Chondrocyte (in vitro differentiated cells): Measurements from ENCODE around the gene ARHGEF35. TPM values are rescaled to one million over a fixed set of nuclear protein-coding genes. Genes with fewer than 3 reads are reported as not detected.

ENCODE experiments used
- DNase-seq: peaks from one replicate; pipeline ENCODE4 v3.0.0; 2021; ENCODE audit warnings: mixed read lengths, low spot score
- H3K27ac Mint-ChIP-seq: one replicate; pipeline ENCODE4 v1.8.0; 2021; ENCODE audit warnings: mild to moderate bottlenecking, moderate library complexity, mixed read lengths; ENCODE audit not compliant: unreplicated experiment
- H3K27me3 Mint-ChIP-seq: 2 replicates; pipeline ENCODE4 v1.8.0; 2021; ENCODE audit warnings: low read depth, mixed read lengths
- H3K36me3 Mint-ChIP-seq: 2 replicates; pipeline ENCODE4 v1.8.0; 2021; ENCODE audit warnings: low read depth, mixed read lengths
- H3K4me1 Mint-ChIP-seq: 2 replicates; pipeline ENCODE4 v1.8.0; 2021; ENCODE audit warnings: low read depth, mild to moderate bottlenecking, mixed read lengths
- H3K4me3 Mint-ChIP-seq: one replicate; pipeline ENCODE4 v1.8.0; 2021; ENCODE audit warnings: mild to moderate bottlenecking, moderate library complexity, mixed read lengths; ENCODE audit not compliant: unreplicated experiment
- H3K9me3 Mint-ChIP-seq: 2 replicates; pipeline ENCODE4 v1.8.0; 2021; ENCODE audit warnings: low read depth, mixed read lengths
- total RNA-seq: library from RNA; stranded (reverse); gene quantifications from 3 replicates; pipeline ENCODE4 v1.2.1, GENCODE V29; 2021
- TF ChIP-seq, protein P1 (sequence below): fragments of 200-600 bp; sonication (generic); IDR thresholded peaks from 2 replicates; pipeline ENCODE4 v1.5.0; 2021; ENCODE audit warnings: antibody characterized with exemption, mild to moderate bottlenecking, moderate library complexity

Gene ARHGEF35
- total RNA-seq, 1 donor from 2014 or later, result 2.0 TPM

DNA sequence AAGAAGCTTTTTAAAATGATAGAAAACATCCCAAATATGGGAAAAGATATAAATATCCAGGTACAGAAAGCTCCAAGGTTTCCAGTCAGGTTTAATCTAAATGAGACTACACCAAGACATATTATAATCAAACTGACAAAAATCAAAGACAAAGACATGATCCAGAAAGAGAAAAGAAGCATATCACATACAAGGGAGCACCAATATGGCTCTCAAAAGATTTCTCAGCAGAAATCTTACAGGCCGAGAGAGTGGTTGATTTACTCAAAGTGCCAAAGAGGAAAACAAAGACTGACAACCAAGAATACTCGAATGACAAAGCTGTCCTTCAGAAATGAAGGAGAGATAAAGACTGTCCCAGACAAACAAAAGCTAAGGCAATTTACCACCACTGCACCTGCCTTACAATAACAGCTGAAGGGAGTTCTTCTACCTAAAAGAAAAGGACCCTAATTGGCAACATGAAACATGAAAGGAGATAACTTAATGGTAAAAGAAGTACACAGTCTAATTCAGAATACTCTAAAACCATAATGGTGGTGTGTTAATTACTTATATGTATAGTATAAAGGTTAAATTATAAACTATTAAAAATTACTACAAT is 47.3 kb downstream of the ARHGEF35 start:
- no peak for DNase-seq
- H3K4me1 Mint-ChIP-seq, result no peaks in the 10 kb centered on the region
- H3K27me3 Mint-ChIP-seq, result peaks cover 8% of the 10 kb centered on the region
- TF ChIP-seq, protein P1, sequence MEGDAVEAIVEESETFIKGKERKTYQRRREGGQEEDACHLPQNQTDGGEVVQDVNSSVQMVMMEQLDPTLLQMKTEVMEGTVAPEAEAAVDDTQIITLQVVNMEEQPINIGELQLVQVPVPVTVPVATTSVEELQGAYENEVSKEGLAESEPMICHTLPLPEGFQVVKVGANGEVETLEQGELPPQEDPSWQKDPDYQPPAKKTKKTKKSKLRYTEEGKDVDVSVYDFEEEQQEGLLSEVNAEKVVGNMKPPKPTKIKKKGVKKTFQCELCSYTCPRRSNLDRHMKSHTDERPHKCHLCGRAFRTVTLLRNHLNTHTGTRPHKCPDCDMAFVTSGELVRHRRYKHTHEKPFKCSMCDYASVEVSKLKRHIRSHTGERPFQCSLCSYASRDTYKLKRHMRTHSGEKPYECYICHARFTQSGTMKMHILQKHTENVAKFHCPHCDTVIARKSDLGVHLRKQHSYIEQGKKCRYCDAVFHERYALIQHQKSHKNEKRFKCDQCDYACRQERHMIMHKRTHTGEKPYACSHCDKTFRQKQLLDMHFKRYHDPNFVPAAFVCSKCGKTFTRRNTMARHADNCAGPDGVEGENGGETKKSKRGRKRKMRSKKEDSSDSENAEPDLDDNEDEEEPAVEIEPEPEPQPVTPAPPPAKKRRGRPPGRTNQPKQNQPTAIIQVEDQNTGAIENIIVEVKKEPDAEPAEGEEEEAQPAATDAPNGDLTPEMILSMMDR, result no peak
- H3K9me3 Mint-ChIP-seq, result peaks cover 41% of the 10 kb centered on the region
- no peak overlapping the region for H3K4me3 Mint-ChIP-seq
- H3K27ac Mint-ChIP-seq, result no peak overlapping the region
- peaks cover 6% of the 10 kb centered on the region for H3K36me3 Mint-ChIP-seq

DNA sequence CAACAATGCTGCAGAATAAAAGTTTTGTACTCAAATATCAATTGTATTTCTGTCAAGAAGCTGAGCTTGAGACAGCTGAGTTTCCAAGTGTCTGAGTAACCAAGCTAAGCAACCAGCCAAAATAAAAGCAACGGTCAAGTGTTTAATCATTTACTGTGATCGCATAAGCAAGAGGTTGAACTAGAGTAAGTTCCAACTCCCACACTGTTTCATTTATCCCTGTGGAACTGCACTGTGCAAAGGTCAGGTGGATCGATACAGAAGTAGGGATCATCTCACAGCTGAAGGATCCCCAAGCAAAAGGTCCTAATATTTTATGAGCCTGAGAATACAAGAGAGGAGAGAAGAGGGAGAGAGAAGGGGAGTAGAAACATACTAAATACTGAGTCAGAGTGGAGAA is 51.2 kb downstream of the ARHGEF35 start:
- H3K27me3 Mint-ChIP-seq, result peaks cover 11% of the 10 kb centered on the region
- TF ChIP-seq, protein P1, result no peak
- H3K4me3 Mint-ChIP-seq, result no peak overlapping the region
- peaks cover 24% of the 10 kb centered on the region for H3K9me3 Mint-ChIP-seq
- no peak overlapping the region for H3K27ac Mint-ChIP-seq
- H3K36me3 Mint-ChIP-seq, result peaks cover 8% of the 10 kb centered on the region
- H3K4me1 Mint-ChIP-seq, result no peaks in the 10 kb centered on the region
- DNase-seq, result no peak

- Mint-ChIP-seq H3K27ac (no peak overlapping the region), H3K4me1 (no peaks in the 10 kb centered on the region), H3K4me3 (no peak overlapping the region), H3K9me3 (peaks cover 7% of the 10 kb centered on the region), H3K36me3 (peaks cover 2% of the 10 kb centered on the region), H3K27me3 (peaks cover 17% of the 10 kb centered on the region)
- TF ChIP-seq, protein P1, result no peak
- DNase-seq, result no peak
These were observed 53.4 kb downstream of the ARHGEF35 start for GRCh38 chr7:144142187-144142586.

DNA sequence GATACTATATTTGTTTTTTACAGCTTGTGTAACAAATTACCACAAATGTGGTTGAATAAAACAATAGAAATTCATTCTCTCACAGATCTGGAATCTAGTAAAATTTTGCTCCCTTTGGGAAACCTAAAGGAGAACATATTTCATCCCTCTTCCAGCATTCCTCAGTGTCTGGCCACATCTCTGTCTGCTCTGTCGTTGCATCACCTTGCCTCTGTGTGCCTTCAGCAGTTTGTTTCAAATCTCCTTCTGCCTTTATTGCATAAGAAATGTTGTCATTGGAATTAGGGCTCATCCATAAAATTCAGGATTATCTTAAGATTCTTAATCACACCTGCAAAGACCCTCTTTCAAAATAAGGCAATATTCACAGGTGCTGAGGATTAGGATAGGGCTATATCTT is 58.1 kb downstream of the ARHGEF35 start:
- TF ChIP-seq, protein P1, result no peak
- no peak for DNase-seq
- peaks cover 2% of the 10 kb centered on the region for H3K36me3 Mint-ChIP-seq
- H3K27ac Mint-ChIP-seq, result no peak overlapping the region
- H3K27me3 Mint-ChIP-seq, result peaks cover 27% of the 10 kb centered on the region
- no peaks in the 10 kb centered on the region for H3K9me3 Mint-ChIP-seq
- no peak overlapping the region for H3K4me3 Mint-ChIP-seq
- H3K4me1 Mint-ChIP-seq, result no peaks in the 10 kb centered on the region

Other genes with a start within 250 kb of the ARHGEF35 start
- not detected in 3 replicates for gene OR2F1, start 241.0 kb downstream of the ARHGEF35 start, total RNA-seq
- gene OR6B1, start 195.5 kb downstream of the ARHGEF35 start, total RNA-seq, result not detected in 3 replicates
- not detected in 3 replicates for gene OR2A5, start 146.9 kb downstream of the ARHGEF35 start, total RNA-seq
- gene OR2A25, start 126.0 kb downstream of the ARHGEF35 start, total RNA-seq, result not detected in 3 replicates
- not detected in 3 replicates for gene OR2A12, start 109.6 kb downstream of the ARHGEF35 start, total RNA-seq
- not detected in 3 replicates for gene OR2A2, start 86.2 kb downstream of the ARHGEF35 start, total RNA-seq
- not detected in 3 replicates for gene OR2A14, start 72.7 kb downstream of the ARHGEF35 start, total RNA-seq
- 0.47 TPM in 1 of 3 replicates, not detected in the others for gene CTAGE4, start 12.4 kb downstream of the ARHGEF35 start, total RNA-seq
- gene OR2A42, start 43.8 kb upstream of the ARHGEF35 start, total RNA-seq, result 0.12 to 0.31 TPM in 2 of 3 replicates, not detected in the other
- 0.68 to 1.00 TPM (median 0.92 TPM) in 3 replicates for gene OR2A7, start 69.0 kb upstream of the ARHGEF35 start, total RNA-seq
- gene CTAGE8, start 73.5 kb upstream of the ARHGEF35 start, total RNA-seq, result 0.53 to 1.4 TPM (median 0.92 TPM) in 3 replicates
- gene OR2A1, start 116.6 kb upstream of the ARHGEF35 start, total RNA-seq, result not detected in 3 replicates
- 2.6 to 7.3 TPM (median 7.2 TPM) in 3 replicates for gene ARHGEF5, start 159.6 kb upstream of the ARHGEF35 start, total RNA-seq
- gene NOBOX, start 207.9 kb upstream of the ARHGEF35 start, total RNA-seq, result not detected in 3 replicates